Body of pancreas (tissue), 4 donors: ENCODE measurements around the gene SPATA2L. TPM values are rescaled to one million over a fixed set of nuclear protein-coding genes. Genes with fewer than 3 reads are reported as not detected.

ENCODE experiments used
- ATAC-seq: fragments of 150-250 bp; one replicate; pipeline ENCODE4 v1.9.1; 2016
- DNase-seq, 4 donors: peaks; one replicate each; pipeline ENCODE4 v3.0.0-alpha.2; 2019
- H3K27ac ChIP-seq, 4 donors: fragments of 200-600 bp; sonication (generic); 1 replicate in 3 of 4; 2 replicates in 1 of 4; pipeline versions ENCODE4 v1.5.1 to v1.6.1; 2016 to 2019; ENCODE audit warnings: mild to moderate bottlenecking in 1 of 4, mixed read lengths in 1 of 4, moderate library complexity in 1 of 4
- H3K27me3 ChIP-seq, 2 donors: fragments of 200-600 bp; sonication (generic); one replicate each; pipeline ENCODE4 v1.6.0; 2016; ENCODE audit warnings: mild to moderate bottlenecking in 1 of 2
- H3K36me3 ChIP-seq, 2 donors: fragments of 200-600 bp; sonication (generic); replicated peaks in 1 of 2; 2 replicates each; pipeline ENCODE4 v1.5.1; 2016; ENCODE audit warnings: low read depth in 2 of 2; ENCODE audit not compliant: insufficient read depth in 1 of 2
- H3K4me1 ChIP-seq: fragments of 200-600 bp; sonication (generic); one replicate; pipeline ENCODE4 v1.6.0; 2016
- H3K4me3 ChIP-seq, 2 donors: fragments of 200-600 bp; sonication (generic); 1 replicate in 1 of 2; 2 replicates in 1 of 2; pipeline ENCODE4 v1.5.1; 2016 to 2019
- H3K9me3 ChIP-seq, 3 donors: fragments of 200-600 bp; sonication (generic); 1 replicate in 2 of 3; 2 replicates in 1 of 3; pipeline ENCODE4 v1.5.1; 2016
- POLR2A ChIP-seq, 3 donors: fragments of 450-650 bp; IDR thresholded peaks; one replicate each; pipeline ENCODE4 v1.6.1; 2016; ENCODE audit warnings: antibody characterized with exemption in 3 of 3, mild to moderate bottlenecking in 2 of 3
- WGBS, 2 donors: methylation state at CpG; one replicate each; pipeline ENCODE4 v1.1.5; 2017; 5-methylcytosine and 5-hydroxymethylcytosine counted together
- intact Hi-C: fragments of 100-400 bp; cut with DNase I; formaldehyde crosslinking; loops from one replicate; pipeline ENCODE4 v1.15.1; 2023
- total RNA-seq, 2 donors: library from RNA; depleted of rRNA; stranded (reverse); fragments of >200 nt; gene quantifications; one replicate each; pipeline ENCODE4 v1.1.0, GENCODE V29; 2016
- TF ChIP-seq, protein P1 (sequence below), 7 experiments: fragments of 450-650 bp in 4 of 7; fragments of 200-600 bp in 3 of 7; sonication (generic) in 3 of 7; IDR thresholded peaks; one replicate each; pipeline ENCODE4 v1.5.1; 2016 to 2019; ENCODE audit warnings: antibody characterized with exemption in 7 of 7

SPATA2L gene
- total RNA-seq, 2 donors from 2014 or later = 15.8 to 48.1 TPM

DNA sequence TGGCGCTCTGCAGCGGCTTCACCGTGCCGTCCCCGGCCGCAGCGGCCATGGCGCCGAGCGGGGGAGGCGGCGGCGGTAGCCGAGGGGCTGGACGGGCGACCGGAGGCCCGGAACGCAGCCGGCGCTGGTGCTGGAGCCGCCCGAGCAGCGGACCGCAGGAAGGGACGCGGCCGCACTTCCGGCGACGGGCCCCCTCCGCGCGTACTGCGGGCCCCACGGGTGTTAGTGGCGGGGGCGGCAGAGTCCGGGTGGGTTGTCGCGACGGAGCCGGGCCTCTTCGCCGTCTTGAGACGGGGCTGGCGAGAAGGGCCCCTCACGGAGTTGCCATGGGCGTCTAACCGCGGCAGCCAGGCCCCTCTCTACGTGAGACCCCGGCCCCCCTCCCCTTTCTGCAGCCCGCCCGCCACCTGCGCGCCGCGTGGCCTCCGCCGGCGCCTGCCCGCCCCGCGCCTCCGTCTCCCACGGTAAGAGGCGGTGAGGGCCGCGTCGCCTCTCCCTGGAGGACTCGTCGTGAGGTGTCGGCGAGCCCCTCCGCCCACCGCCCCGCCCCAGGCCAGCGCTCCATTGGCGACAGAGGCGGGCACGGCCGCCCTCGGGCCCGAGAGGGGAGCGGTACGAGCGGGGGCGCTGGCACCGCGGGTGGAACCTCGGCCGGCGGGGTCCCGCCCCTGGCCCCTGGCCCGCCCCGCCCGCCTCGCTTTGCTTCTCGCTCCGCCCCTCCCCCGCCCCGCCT is 19.5 kb upstream of the SPATA2L start, which contains the start of the genes VPS9D1 and ZNF276:
VPS9D1 (minus strand) TSS at position 86 of the 733 bp plus-strand sequence; CDS start at position 49, 37 bp downstream.
ZNF276 (plus strand) TSS at position 725 of the 733 bp plus-strand sequence. CDS start 104 bp downstream, outside the sequence.
- Histone ChIP-seq H3K36me3 (peaks cover 0 to 5% of the 10 kb centered on the region in 2 donors), H3K27me3 (no peaks in the 10 kb centered on the region), H3K4me3 (peak within 1 kb of the TSS; percentile 52 to 90), H3K27ac (peak within 1 kb of the TSS; percentile 83 to 98 (median 88)), H3K9me3 (no peaks in the 10 kb centered on the region), H3K4me1 (peaks cover 30% of the 10 kb centered on the region)
- intact Hi-C loops = no loop called here
- DNase-seq = peak; percentile 78 to 88 (median 84)
- 1% methylated on average over 33 of the region's 103 CpGs; no CpG with 5 or more reads in 1 of the 2 donors for WGBS, 2 donors
- TF ChIP-seq, protein P1, sequence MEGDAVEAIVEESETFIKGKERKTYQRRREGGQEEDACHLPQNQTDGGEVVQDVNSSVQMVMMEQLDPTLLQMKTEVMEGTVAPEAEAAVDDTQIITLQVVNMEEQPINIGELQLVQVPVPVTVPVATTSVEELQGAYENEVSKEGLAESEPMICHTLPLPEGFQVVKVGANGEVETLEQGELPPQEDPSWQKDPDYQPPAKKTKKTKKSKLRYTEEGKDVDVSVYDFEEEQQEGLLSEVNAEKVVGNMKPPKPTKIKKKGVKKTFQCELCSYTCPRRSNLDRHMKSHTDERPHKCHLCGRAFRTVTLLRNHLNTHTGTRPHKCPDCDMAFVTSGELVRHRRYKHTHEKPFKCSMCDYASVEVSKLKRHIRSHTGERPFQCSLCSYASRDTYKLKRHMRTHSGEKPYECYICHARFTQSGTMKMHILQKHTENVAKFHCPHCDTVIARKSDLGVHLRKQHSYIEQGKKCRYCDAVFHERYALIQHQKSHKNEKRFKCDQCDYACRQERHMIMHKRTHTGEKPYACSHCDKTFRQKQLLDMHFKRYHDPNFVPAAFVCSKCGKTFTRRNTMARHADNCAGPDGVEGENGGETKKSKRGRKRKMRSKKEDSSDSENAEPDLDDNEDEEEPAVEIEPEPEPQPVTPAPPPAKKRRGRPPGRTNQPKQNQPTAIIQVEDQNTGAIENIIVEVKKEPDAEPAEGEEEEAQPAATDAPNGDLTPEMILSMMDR (IDR thresholded peaks at IDR 0.05) = no peak
- TF ChIP-seq POLR2A (IDR thresholded peaks at IDR 0.05) = peak; percentile 36 to 59 (median 50)
- peak; percentile 81 for ATAC-seq

DNA sequence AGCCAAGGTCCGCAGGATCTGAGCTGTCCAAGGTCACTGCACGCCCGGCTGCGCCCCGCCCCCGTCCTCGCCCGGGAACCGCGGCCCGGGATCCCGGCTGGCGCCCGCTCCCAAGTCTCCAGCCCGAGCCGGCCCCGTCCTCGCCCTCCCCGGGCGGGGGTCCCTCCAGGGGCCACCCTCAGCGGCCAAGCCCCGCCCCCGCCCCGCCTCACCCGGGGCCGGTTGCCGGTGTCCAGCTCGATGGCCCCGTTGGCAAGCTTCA is 19.0 kb upstream of the SPATA2L start:
- no peaks in the 10 kb centered on the region for H3K27me3 ChIP-seq
- peaks cover 30% of the 10 kb centered on the region for H3K4me1 ChIP-seq
- ATAC-seq (peak; percentile 26), DNase-seq (peak; percentile 61 to 67 (median 66))
- peak overlapping the region; percentile 83 to 98 (median 88) for H3K27ac ChIP-seq
- no peaks in the 10 kb centered on the region for H3K9me3 ChIP-seq
- WGBS, 2 donors = 1% methylated on average over 16 of the region's 29 CpGs; no CpG with 5 or more reads in 1 of the 2 donors
- H3K36me3 ChIP-seq = peaks cover 0 to 5% of the 10 kb centered on the region in 2 donors
- intact Hi-C loops = no loop called here
- TF ChIP-seq POLR2A (IDR thresholded peaks at IDR 0.05) = no peak
- TF ChIP-seq, protein P1 (IDR thresholded peaks at IDR 0.05) = no peak
- peak overlapping the region; percentile 52 to 90 for H3K4me3 ChIP-seq

DNA sequence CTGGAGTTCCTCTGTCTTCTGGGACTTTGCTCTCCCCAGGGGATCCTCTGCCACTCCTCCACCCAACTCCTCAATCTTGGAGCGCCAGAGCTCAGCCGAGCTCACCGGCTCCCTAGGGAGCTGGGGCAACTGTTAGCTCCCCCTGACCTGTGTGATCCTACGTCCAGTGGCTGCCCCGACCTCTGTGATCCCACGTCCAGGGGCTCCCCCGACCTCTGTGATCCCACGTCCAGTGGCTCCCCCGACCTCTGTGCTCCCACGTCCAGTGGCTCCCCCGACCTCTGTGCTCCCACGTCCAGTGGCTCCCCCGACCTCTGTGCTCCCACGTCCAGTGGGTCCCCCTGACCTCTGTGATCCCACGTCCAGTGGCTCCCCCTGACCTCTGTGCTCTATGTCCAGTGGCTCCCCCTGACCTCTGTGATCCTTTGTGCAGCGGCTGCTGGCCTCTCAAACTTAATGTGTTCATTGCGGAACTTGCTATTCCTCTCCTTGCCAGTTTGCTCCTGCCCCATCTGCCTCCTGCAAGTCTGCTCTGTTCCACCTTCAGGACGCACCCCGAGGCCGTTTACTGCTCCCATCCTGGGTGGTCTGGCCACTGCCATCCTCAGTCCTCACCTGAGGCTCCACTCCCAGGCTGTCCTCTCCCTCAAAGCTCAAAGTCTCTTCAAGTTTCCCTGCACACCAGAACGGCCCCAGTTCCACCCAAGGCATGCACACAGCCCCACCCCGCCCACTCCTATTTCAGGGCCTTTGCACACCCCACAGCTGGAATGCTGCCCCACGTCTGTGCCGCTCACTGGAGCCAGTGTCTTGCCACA is 16.4 kb upstream of the SPATA2L start:
- Histone ChIP-seq H3K9me3 (no peaks in the 10 kb centered on the region), H3K27ac (no peak overlapping the region), H3K4me3 (no peak overlapping the region), H3K27me3 (no peaks in the 10 kb centered on the region), H3K4me1 (peaks cover 18% of the 10 kb centered on the region), H3K36me3 (no peaks in the 10 kb centered on the region)
- DNase-seq (no peak), ATAC-seq (no peak)
- WGBS, 2 donors = 86 to 87% methylated on average over 18 to 24 of the region's 24 CpGs
- TF ChIP-seq, protein P1 (IDR thresholded peaks at IDR 0.05) = no peak
- no peak for TF ChIP-seq POLR2A (IDR thresholded peaks at IDR 0.05)
- intact Hi-C loops = no loop called here

DNA sequence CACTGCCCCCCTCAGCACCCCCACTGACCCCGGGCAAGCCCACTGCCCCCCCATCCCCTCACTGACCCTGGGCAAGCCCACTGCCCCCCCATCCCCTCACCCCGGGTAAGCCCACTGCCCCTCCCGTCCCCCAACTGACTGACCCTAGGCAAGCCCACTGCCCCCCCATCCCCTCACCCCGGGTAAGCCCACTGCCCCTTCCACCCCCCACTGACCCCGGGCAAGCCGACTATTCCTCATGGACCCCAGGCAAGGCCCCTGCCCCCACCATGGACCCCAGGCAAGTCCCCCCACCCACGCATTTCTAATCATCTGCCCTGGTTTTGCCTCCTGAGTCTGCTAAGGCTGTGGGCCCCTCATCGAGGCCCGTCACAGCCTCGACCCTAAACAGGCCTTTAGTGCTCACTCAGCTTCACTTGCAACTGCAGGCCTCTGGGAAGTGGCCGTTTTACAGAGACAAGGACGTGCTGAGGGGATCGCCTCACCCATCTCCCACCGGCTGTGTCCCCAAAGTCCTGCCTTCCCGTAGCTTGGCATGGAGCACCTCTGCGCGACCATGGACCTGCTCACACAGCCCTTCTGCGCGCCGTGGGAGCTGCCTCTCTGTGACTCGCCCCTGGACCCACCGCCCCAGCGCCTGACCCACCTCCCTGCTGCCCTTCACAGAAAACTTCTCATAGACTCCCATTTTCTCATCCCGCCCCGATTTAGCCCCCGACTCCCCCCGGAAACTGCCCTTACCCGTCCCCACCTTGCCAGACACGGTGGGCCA is 15.6 kb upstream of the SPATA2L start:
- no peak for ATAC-seq
- intact Hi-C loops = no loop called here

More for the DNA sequence above, 15.6 kb upstream of the SPATA2L start:
- TF ChIP-seq POLR2A (IDR thresholded peaks at IDR 0.05) = no peak
- TF ChIP-seq, protein P1 (IDR thresholded peaks at IDR 0.05) = no peak
- no peak overlapping the region for H3K4me3 ChIP-seq
- 86 to 92% methylated on average over 22 to 27 of the region's 29 CpGs for WGBS, 2 donors
- DNase-seq = no peak
- H3K4me1 ChIP-seq = peaks cover 14% of the 10 kb centered on the region
- no peaks in the 10 kb centered on the region for H3K9me3 ChIP-seq
- no peaks in the 10 kb centered on the region for H3K27me3 ChIP-seq
- H3K27ac ChIP-seq = no peak overlapping the region
- no peaks in the 10 kb centered on the region for H3K36me3 ChIP-seq
